CD4-positive, alpha-beta T cell treated with Interferon gamma for 1 hour (primary cell): ENCODE data around the gene ZNF497.
"Not testable (repeated sequence)": the region's sequence is repeated elsewhere in the genome, so short reads cannot be mapped to it uniquely, and the experiment has no call there.

Experiments used
- DNase-seq: peaks from one replicate; pipeline ENCODE4 v3.0.0-alpha.2; 2020

ZNF497 gene

DNA sequence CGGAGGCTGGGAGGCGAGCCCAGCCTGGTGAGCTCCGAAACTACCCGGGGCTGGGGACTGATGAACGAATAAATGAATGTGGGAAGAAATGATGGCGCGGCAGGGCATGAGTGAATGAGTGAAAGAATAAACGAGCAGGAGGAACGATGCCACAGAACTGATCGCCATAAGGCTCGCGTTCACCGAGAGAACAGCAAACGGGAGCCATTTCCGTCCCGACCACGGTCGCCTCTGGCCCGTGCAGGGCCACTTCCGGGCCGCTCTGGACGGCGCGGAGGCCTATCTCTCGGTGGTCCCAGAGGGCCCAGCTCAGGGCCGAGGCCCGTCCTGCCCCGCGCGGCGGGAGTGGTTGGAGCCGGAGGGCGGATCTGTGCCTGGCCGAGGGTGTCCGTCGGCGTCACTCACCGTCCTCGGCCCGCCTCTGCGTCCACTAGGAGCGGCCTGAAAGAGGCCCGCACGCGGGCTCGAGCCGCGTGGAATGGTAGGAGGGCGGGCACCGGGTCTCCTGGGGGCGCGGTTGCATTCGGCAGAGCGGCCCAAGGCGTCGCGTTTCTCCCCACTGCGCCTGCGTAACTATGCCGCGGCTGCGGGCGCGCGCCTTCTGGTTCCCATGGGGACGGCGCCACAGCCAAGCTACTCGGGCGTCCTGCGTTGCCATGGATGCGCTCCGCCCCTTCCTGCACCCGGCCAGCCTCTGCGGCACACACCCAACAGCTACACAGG lies at the start of gene ZNF497:
Gene ZNF497 (minus strand): TSS at position 480 of the 723 bp plus-strand sequence. CDS start 5,116 bp downstream, outside the sequence.
- DNase-seq: peak; percentile 98

DNA sequence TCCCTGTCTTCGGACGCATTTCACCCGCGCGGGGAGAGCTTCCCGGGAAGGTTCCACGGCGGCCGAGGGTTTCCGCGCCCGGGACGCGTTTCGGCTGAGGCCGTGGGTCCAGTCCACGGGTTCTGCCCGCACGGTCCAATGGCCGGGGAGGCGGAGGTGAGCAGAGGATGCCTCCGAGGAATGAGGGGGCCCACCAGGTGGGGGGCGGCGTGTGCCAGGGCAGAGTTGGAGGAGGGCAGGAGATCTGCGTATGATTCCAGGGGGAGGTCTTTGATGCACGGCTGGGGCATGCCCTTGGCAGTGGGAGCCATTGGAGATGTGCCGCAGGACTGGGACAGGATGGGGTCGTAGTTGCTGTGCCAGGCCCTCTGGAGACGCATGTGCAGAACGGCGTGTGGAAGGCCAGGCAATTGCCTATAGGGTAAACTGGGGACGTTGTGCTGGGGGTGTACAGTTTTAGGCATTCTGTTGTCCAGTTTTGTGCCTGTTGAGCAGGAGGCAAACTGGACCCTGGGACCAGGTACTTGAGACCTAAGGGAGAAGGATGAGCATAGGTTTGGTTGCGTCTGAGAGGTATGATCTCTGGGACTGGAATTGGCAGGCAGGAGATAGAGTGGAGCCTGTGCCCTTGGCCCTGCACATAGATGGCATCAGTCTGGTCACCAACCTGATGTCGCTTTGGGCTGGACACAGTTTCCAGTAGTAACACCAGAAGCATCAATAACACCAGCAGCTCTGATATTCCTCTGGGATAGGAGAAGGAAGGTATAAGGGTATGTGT lies 46.6 kb upstream of the ZNF497 start:
- DNase-seq: no peak

DNA sequence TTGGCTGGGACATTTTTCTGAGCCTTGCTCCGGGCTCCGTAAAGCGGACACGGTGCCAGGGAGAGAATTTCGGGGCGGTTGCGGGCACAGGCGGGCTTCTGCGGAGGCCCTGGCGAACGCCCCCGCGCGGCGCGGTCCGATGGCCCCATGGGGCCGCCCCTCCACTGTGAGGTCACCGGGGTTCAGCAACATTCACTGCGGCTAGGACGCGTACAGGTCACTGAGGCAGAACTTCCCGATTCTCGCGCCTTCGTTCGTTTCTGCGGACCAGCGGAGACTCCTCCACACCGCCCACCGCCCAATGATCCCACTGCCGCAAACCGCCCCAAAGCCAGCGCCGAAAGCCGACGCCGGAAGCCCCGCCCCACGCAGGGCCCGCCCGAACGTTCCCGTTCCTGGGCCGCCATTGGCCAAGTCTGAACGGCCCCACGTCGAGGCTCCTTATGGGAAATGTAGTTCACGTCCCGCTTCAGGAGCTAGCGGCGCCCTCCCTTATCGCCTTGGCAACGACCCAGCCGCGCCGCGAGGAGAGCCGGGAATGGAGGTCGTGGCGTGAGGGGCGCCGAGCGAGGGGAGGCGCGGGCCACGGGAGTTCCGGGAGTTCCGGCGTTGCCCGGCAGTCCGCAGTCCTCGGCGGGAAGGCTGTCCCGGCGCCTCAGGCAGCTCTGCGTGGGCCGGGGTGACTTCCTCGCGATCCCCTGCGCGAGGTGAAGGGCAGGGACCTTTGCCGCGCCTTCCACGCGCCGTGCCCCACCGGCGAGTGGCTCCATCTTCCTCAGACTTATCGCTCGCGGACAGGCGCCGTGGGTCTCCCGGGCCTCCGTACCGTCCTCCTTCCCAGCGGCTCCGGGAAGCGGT lies 45.8 kb upstream of the ZNF497 start, which contains the start of gene ZNF584:
Gene ZNF584 (plus strand): TSS at position 498 of the 858 bp plus-strand sequence. CDS start 499 bp downstream, outside the sequence.
- DNase-seq: peak; percentile 91

GRCh38 chr19:58407658-58408151 lies 45.2 kb upstream of the ZNF497 start:
- DNase-seq: no peak

- no peak for DNase-seq
Observed at GRCh38 chr19:58406818-58407657, 44.5 kb upstream of the ZNF497 start.

GRCh38 chr19:58403920-58404478 lies 41.4 kb upstream of the ZNF497 start:
- not testable (repeated sequence) for DNase-seq

GRCh38 chr19:58401840-58402421 lies 39.4 kb upstream of the ZNF497 start:
- no peak for DNase-seq

GRCh38 chr19:58400916-58401839 lies 38.6 kb upstream of the ZNF497 start:
- DNase-seq: peak; percentile 99

DNA sequence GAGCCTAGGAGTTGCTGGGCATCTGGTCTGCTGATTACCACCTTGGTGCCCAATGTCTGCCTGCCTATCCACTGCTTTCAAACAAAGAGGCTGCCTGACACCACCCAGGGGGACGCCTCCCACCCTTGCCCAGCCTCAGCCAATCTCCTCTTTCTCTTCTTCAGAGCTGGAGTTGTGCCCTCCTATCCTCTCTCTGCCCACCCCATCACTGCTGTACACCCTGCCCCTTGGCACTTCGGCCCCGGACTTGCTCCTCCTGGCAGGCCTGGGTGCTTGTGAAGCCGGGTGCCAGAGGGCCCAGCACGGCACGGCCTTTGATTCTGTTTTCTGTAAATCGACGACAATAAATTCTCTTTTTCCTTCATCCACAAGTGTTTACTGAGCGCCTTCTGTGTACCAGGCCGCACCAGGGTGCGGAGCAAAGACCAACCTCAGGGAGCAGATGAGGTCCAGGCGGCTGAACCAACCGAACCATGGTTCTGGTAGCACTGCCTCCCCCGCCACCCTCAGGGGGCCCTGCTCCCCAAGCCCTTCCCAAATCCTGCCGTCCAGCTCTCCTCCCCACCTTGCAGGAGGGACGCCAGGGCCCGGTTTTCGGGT lies 37.9 kb upstream of the ZNF497 start:
- DNase-seq: no peak

GRCh38 chr19:58399903-58400302 lies 37.4 kb upstream of the ZNF497 start:
- DNase-seq: no peak

DNA sequence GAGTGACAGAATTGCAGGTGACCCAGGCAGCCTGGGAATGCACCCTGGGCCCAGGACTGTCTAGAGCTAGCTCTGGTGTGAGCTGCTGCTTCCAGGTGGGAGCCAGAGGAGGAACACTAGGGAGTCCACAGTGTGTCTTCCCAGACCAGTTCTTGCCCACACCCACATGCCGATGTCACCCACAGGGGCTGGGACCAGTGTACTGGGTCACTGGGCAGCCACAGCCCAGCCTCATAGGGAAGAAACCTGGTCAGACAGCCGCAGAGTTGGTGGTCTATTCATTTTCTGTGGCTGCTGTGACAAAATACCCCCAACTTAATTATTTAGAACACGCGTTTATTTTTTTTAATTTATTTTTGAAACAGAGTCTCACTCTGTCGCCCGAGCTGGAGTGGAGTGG lies 36.0 kb upstream of the ZNF497 start:
- no peak for DNase-seq

DNA sequence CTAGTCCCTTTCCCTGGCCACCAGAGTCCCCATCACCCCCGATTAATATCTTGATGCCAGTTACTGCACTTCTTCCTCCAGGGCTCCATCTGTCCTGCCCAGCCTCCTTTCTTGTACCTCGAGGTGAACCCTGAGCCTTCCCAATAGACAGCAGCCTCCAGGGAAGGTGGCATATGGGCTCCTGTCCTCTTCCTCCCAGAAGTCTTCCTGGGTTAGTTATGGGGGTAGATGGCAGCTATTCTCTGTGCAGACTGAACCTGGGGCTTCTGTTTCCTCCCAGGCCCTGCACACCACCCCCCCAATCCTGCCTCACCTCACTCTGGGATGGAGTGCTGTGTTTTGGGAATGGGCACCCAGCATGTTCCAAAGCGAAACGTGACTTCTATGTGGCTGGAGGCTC lies 35.5 kb upstream of the ZNF497 start:
- DNase-seq: no peak

DNA sequence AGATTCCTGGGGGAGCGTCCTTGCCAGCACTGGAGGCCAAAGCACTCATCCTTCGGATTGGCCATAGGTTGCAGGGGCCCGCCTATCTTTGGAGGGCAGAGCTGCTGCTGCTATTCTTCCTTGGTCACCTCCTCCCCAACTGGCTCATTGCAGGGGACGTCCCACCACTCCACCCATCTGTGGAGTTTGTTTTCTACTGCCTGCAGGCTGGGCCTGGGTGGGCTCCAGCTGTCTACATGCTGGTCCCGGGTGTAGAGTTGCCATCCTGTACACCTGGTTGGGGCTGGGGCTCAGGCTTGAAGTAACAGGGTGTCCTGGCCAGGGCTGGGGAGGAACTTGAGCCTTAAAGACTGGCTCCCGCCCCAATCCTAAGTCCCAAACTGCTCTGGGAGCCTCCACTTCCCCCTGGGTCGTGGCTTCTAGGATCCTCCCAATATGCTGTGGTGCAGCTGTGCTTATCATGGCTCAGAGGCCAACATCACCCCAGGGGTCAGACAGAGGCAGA lies 35.0 kb upstream of the ZNF497 start:
- no peak for DNase-seq

DNA sequence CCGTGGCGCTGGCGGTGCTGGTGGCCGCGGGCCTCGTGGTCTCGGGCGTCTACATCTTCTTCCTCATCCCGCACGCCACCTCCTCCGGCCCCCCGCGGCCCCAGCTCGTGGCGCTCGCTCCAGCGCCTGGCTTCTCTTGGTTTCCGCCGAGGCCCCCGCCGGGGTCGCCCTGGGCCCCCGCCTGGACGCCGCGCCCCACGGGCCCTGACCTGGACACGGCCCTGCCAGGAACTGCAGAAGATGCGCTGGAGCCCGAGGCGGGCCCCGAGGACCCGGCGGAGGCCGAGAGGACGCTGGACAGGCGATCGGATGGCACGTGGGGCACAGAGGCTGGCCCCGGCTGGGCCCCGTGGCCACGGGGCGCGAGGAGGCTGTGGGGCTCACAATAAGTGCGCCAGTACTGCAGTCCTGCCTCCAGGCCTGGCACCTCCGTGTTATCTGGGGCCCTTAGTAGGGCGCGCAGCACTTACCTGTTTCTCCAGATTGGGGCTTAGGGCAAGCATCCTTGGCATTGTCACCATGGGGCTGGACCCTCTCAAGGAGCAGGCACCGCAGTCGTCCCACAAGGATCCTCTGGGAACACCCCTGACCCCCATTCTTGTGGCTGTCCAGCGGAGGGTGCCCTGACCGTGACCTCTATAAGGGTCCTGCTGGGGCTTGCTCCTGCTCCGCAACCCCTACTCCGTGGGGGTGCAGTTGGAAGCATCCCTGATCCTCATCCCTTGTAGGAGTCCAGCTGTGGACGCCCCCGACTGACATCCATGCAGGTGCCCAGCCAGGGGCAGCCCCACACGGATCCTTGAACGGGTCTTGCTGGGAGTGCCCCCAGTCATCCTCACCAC lies 34.4 kb upstream of the ZNF497 start:
- DNase-seq: no peak

- DNase-seq: no peak
Observed at GRCh38 chr19:58395979-58396627, 33.6 kb upstream of the ZNF497 start.

- no peak for DNase-seq
Observed at GRCh38 chr19:58395220-58395978, 32.8 kb upstream of the ZNF497 start, which contains the start of gene RNF225. RNF225 (plus strand) TSS chr19:58395656; CDS start chr19:58396090, 434 bp downstream.

DNA sequence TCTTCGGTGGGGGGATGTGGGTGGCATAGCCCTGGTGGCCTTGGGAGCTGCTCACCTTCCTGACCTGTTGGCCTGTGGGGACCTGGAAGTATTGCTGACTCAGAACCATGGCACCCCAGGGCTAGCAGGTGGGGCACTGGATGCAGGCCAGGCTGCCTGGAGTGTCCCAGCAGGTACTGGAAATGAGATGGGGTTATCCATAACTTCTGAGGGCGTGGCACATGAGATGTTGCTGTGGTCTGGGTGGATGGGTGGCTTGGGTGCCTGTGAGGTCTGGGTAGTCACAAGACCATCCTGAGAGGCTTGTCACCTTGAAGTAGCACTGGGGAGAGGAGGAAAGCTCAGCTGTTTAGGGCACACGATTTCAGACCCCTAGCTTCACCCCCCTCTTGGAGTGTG lies 32.3 kb upstream of the ZNF497 start:
- no peak for DNase-seq
